Activated CD8-positive, alpha-beta T cell treated with anti-CD3 and anti-CD28 coated beads, Interleukin-2, amount 10 ng/mL, durations not matched to agents 7 days and 5 days (primary cell): Measurements from ENCODE around the gene SWAP70. TPM values are rescaled to one million over a fixed set of nuclear protein-coding genes. Genes with fewer than 3 reads are reported as not detected.
"Not testable (repeated sequence)": the region's sequence is repeated elsewhere in the genome, so short reads cannot be mapped to it uniquely, and the experiment has no call there.

ENCODE experiments used
- ATAC-seq: fragments of 150-1000 bp; cut with Tn5 transposase; one replicate; pipeline ENCODE4 v1.10.0; 2021; ENCODE audit warnings: moderate library complexity
- CTCF ChIA-PET: fragments of 350-600 bp; sonication (Branson Sonifier 250); formaldehyde crosslinking; loops from one replicate; lab custom pipeline; 2021; ENCODE audit warnings: antibody characterized with exemption; lab: Charles Lee
- POLR2A ChIA-PET: fragments of 350-600 bp; sonication (Branson Sonifier 250); formaldehyde crosslinking; loops from one replicate; lab custom pipeline; 2021; ENCODE audit warnings: antibody characterized with exemption; lab: Charles Lee
- DNase-seq: peaks from one replicate; pipeline ENCODE4 v3.0.0-alpha.2; 2020
- H3K27ac Mint-ChIP-seq: one replicate; pipeline ENCODE4 v1.8.0; 2021; ENCODE audit warnings: mild to moderate bottlenecking, mixed read lengths
- H3K27me3 Mint-ChIP-seq: one replicate; pipeline ENCODE4 v1.8.0; 2021; ENCODE audit warnings: low read depth, mixed read lengths
- H3K36me3 Mint-ChIP-seq: one replicate; pipeline ENCODE4 v1.8.0; 2021; ENCODE audit warnings: low read depth, mixed read lengths
- H3K4me1 Mint-ChIP-seq: one replicate; pipeline ENCODE4 v1.8.0; 2021; ENCODE audit warnings: low read depth, mixed read lengths
- H3K4me3 Mint-ChIP-seq: one replicate; pipeline ENCODE4 v1.8.0; 2021; ENCODE audit warnings: mild to moderate bottlenecking, mixed read lengths
- H3K9me3 Mint-ChIP-seq: one replicate; pipeline ENCODE4 v1.8.0; 2022; ENCODE audit warnings: mixed read lengths; ENCODE audit not compliant: insufficient read depth
- total RNA-seq, 2 experiments: library from RNA; stranded (reverse); gene quantifications; one replicate each; pipeline ENCODE4 v1.2.3, GENCODE V29; 2021

Gene SWAP70
- total RNA-seq, 2 experiments from 2014 or later = 11.5 to 13.3 TPM

- H3K4me3 Mint-ChIP-seq = no peak overlapping the region
- peaks cover 3% of the 10 kb centered on the region for H3K27me3 Mint-ChIP-seq
- ATAC-seq = no peak
- H3K4me1 Mint-ChIP-seq = peaks cover 7% of the 10 kb centered on the region
- no peak overlapping the region for H3K27ac Mint-ChIP-seq
- H3K36me3 Mint-ChIP-seq = peaks cover 14% of the 10 kb centered on the region
- ChIA-PET CTCF (interaction anchor here (1.5 kb wide), 1 partner anchor 23 kb away, joined by 3 read pairs; no protein-coding TSS in a partner anchor), POLR2A (no interaction called here)
- no peaks in the 10 kb centered on the region for H3K9me3 Mint-ChIP-seq
- DNase-seq = no peak
These were observed 30.1 kb downstream of the SWAP70 start for GRCh38 chr11:9693801-9694553.

GRCh38 chr11:9695228-9695627 lies 31.4 kb downstream of the SWAP70 start:
- H3K4me3 Mint-ChIP-seq, CTCF ChIA-PET, ATAC-seq, H3K27ac Mint-ChIP-seq, DNase-seq, H3K9me3 Mint-ChIP-seq, POLR2A ChIA-PET, H3K27me3 Mint-ChIP-seq, H3K4me1 Mint-ChIP-seq: not testable (repeated sequence)
- H3K36me3 Mint-ChIP-seq = peaks cover 14% of the 10 kb centered on the region

- no peak overlapping the region for H3K4me3 Mint-ChIP-seq
- ATAC-seq (no peak), DNase-seq (no peak)
- H3K9me3 Mint-ChIP-seq = no peaks in the 10 kb centered on the region
- H3K27me3 Mint-ChIP-seq = no peaks in the 10 kb centered on the region
- POLR2A ChIA-PET = no interaction called here
- peaks cover 14% of the 10 kb centered on the region for H3K36me3 Mint-ChIP-seq
- peaks cover 19% of the 10 kb centered on the region for H3K4me1 Mint-ChIP-seq
- no peak overlapping the region for H3K27ac Mint-ChIP-seq
- CTCF ChIA-PET = interaction anchor here (1.4 kb wide), 1 partner anchor 51 kb away, joined by 4 read pairs; no protein-coding TSS in a partner anchor
These were observed 33.9 kb downstream of the SWAP70 start for GRCh38 chr11:9697766-9698165.

GRCh38 chr11:9700105-9700801 lies 36.4 kb downstream of the SWAP70 start:
- Mint-ChIP-seq H3K27me3 (no peaks in the 10 kb centered on the region), H3K9me3 (no peaks in the 10 kb centered on the region), H3K36me3 (peaks cover 6% of the 10 kb centered on the region), H3K27ac (no peak overlapping the region), H3K4me3 (no peak overlapping the region), H3K4me1 (peaks cover 28% of the 10 kb centered on the region)
- ATAC-seq (no peak), DNase-seq (no peak)
- ChIA-PET CTCF (interaction anchor here (1.3 kb wide), 1 partner anchor 17 kb away, joined by 3 read pairs; no protein-coding TSS in a partner anchor), POLR2A (no interaction called here)

- Mint-ChIP-seq H3K27me3 (no peaks in the 10 kb centered on the region), H3K4me1 (peaks cover 28% of the 10 kb centered on the region), H3K9me3 (no peaks in the 10 kb centered on the region), H3K4me3 (peak overlapping the region; percentile 58), H3K27ac (peak overlapping the region; percentile 47), H3K36me3 (no peaks in the 10 kb centered on the region)
- ATAC-seq (no peak), DNase-seq (no peak)
- CTCF ChIA-PET = interaction anchor here (1.1 kb wide), 1 partner anchor 47 kb away, joined by 5 read pairs; no protein-coding TSS in a partner anchor
- POLR2A ChIA-PET = no interaction called here
These were observed 37.9 kb downstream of the SWAP70 start for GRCh38 chr11:9701799-9702198.

GRCh38 chr11:9703280-9703679 lies 39.4 kb downstream of the SWAP70 start:
- ChIA-PET CTCF (interaction anchor here (0.7 to 1.7 kb wide), 3 partner anchors 34 to 103 kb away, joined by 3 to 7 read pairs (median 3); no protein-coding TSS in a partner anchor), POLR2A (no interaction called here)
- Mint-ChIP-seq H3K4me1 (peaks cover 28% of the 10 kb centered on the region), H3K4me3 (no peak overlapping the region), H3K9me3 (no peaks in the 10 kb centered on the region), H3K36me3 (no peaks in the 10 kb centered on the region), H3K27ac (no peak overlapping the region), H3K27me3 (no peaks in the 10 kb centered on the region)
- no peak for ATAC-seq
- no peak for DNase-seq

GRCh38 chr11:9704037-9704436 lies 40.2 kb downstream of the SWAP70 start:
- H3K36me3 Mint-ChIP-seq = no peaks in the 10 kb centered on the region
- no peaks in the 10 kb centered on the region for H3K9me3 Mint-ChIP-seq
- ATAC-seq = no peak
- POLR2A ChIA-PET = no interaction called here
- DNase-seq = no peak
- CTCF ChIA-PET = interaction anchor here (1.1 to 1.7 kb wide), 2 partner anchors 33 to 45 kb away, joined by 3 to 7 read pairs; no protein-coding TSS in a partner anchor
- H3K27ac Mint-ChIP-seq = no peak overlapping the region
- peaks cover 21% of the 10 kb centered on the region for H3K4me1 Mint-ChIP-seq
- H3K27me3 Mint-ChIP-seq = no peaks in the 10 kb centered on the region
- H3K4me3 Mint-ChIP-seq = no peak overlapping the region

GRCh38 chr11:9704620-9705019 lies 40.7 kb downstream of the SWAP70 start:
- Mint-ChIP-seq H3K4me1 (peaks cover 20% of the 10 kb centered on the region), H3K9me3 (no peaks in the 10 kb centered on the region), H3K36me3 (no peaks in the 10 kb centered on the region), H3K4me3 (no peak overlapping the region), H3K27me3 (no peaks in the 10 kb centered on the region), H3K27ac (no peak overlapping the region)
- DNase-seq (no peak), ATAC-seq (no peak)
- ChIA-PET CTCF (interaction anchor here (1.7 kb wide), 1 partner anchor 44 kb away, joined by 7 read pairs; no protein-coding TSS in a partner anchor), POLR2A (no interaction called here)

GRCh38 chr11:9705361-9705760 lies 41.5 kb downstream of the SWAP70 start:
- POLR2A ChIA-PET, H3K27ac Mint-ChIP-seq, CTCF ChIA-PET, H3K27me3 Mint-ChIP-seq, ATAC-seq, H3K36me3 Mint-ChIP-seq, H3K4me3 Mint-ChIP-seq, DNase-seq, H3K9me3 Mint-ChIP-seq: not testable (repeated sequence)
- H3K4me1 Mint-ChIP-seq = peaks cover 20% of the 10 kb centered on the region

- ChIA-PET CTCF (interaction anchor here (1.1 kb wide), 1 partner anchor 17 kb away, joined by 4 read pairs; no protein-coding TSS in a partner anchor), POLR2A (interaction anchor here (0.8 kb wide), 1 partner anchor 666 kb away, joined by 3 read pairs; no protein-coding TSS in a partner anchor)
- DNase-seq (no peak), ATAC-seq (no peak)
- peaks cover 2% of the 10 kb centered on the region for H3K4me1 Mint-ChIP-seq
- no peaks in the 10 kb centered on the region for H3K9me3 Mint-ChIP-seq
- no peaks in the 10 kb centered on the region for H3K36me3 Mint-ChIP-seq
- no peak overlapping the region for H3K27ac Mint-ChIP-seq
- no peak overlapping the region for H3K4me3 Mint-ChIP-seq
- peaks cover 3% of the 10 kb centered on the region for H3K27me3 Mint-ChIP-seq
These were observed 44.7 kb downstream of the SWAP70 start for GRCh38 chr11:9708544-9708943.

GRCh38 chr11:9710223-9710622 lies 46.3 kb downstream of the SWAP70 start:
- Mint-ChIP-seq H3K4me3 (no peak overlapping the region), H3K36me3 (peaks cover 3% of the 10 kb centered on the region), H3K27me3 (peaks cover 3% of the 10 kb centered on the region), H3K4me1 (no peaks in the 10 kb centered on the region), H3K27ac (no peak overlapping the region), H3K9me3 (no peaks in the 10 kb centered on the region)
- ChIA-PET CTCF (no interaction called here), POLR2A (no interaction called here)
- DNase-seq = no peak
- ATAC-seq = no peak

- ChIA-PET CTCF (no interaction called here), POLR2A (no interaction called here)
- H3K4me1 Mint-ChIP-seq = no peaks in the 10 kb centered on the region
- no peaks in the 10 kb centered on the region for H3K9me3 Mint-ChIP-seq
- no peak overlapping the region for H3K4me3 Mint-ChIP-seq
- DNase-seq = no peak
- H3K27me3 Mint-ChIP-seq = peaks cover 3% of the 10 kb centered on the region
- no peak for ATAC-seq
- peaks cover 6% of the 10 kb centered on the region for H3K36me3 Mint-ChIP-seq
- H3K27ac Mint-ChIP-seq = no peak overlapping the region
These were observed 47.0 kb downstream of the SWAP70 start for GRCh38 chr11:9710852-9711251.
